Stomach (tissue), 4 donors: ENCODE measurements around the gene RHOH.

Experiments used
- POLR2AphosphoS5 ChIP-seq, 3 donors: sonication (generic); formaldehyde crosslinking; IDR thresholded peaks; one replicate each; pipeline ENCODE4 v1.6.1; 2016; ENCODE audit warnings: antibody characterized with exemption in 3 of 3
- TF ChIP-seq, protein P1 (sequence below), 7 experiments: fragments of 450-650 bp in 4 of 7; fragments of 200-600 bp in 3 of 7; sonication (generic) in 3 of 7; IDR thresholded peaks; one replicate each; pipeline ENCODE4 v1.5.1; 2016 to 2019; ENCODE audit warnings: antibody characterized with exemption in 7 of 7, control low read depth in 2 of 7, mild to moderate bottlenecking in 1 of 7

DNA sequence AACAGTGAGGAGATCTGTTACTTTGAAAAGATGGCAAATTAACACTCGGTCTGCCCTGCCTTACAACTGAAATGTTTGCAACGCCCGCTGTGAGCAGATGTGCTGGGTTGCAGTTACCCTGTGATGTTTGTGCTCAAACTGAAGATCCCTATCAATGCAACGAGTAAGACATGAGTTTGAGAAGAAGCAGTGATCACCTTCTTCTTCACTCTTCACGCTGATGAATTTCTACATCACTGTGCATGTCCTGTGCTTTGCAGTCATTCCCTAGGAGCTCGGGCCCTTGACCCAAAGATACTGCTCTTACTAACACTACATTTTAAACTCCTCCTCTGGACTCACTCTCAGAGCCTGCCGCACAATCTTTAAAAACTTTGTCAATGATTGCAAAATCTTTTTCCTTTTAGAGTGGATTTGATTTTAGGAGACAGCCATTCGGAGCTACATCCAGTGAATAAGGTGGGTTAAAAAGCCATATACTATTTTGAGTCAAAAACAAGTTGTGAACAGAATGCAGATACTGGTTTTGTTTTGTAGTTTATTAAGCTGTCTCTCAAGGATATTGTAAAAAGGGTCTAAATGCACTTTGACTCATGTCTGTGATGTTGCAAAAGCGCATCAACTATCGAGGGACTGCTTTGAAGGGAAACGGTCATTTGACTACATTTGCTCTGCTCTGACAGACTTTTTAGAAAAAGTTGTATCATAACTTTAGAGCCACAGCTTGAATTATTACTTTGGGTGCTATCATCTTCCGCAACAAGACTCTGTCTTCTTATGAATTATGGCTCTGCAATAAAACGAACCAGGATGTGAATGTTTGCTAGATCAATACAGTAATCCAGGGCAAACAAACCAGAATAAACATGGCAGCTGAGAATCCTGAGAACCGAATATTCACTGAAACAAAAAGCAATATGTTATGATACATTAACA is 5.7 kb upstream of the RHOH start:
- TF ChIP-seq, protein P1, sequence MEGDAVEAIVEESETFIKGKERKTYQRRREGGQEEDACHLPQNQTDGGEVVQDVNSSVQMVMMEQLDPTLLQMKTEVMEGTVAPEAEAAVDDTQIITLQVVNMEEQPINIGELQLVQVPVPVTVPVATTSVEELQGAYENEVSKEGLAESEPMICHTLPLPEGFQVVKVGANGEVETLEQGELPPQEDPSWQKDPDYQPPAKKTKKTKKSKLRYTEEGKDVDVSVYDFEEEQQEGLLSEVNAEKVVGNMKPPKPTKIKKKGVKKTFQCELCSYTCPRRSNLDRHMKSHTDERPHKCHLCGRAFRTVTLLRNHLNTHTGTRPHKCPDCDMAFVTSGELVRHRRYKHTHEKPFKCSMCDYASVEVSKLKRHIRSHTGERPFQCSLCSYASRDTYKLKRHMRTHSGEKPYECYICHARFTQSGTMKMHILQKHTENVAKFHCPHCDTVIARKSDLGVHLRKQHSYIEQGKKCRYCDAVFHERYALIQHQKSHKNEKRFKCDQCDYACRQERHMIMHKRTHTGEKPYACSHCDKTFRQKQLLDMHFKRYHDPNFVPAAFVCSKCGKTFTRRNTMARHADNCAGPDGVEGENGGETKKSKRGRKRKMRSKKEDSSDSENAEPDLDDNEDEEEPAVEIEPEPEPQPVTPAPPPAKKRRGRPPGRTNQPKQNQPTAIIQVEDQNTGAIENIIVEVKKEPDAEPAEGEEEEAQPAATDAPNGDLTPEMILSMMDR (IDR thresholded peaks at IDR 0.05): no peak
- TF ChIP-seq POLR2AphosphoS5 (IDR thresholded peaks at IDR 0.05): no peak
